ENCODE results near the gene TSC22D4. TPM values are rescaled to one million over a fixed set of nuclear protein-coding genes. Genes with fewer than 3 reads are reported as not detected.
"Not testable (repeated sequence)": the region's sequence is repeated elsewhere in the genome, so short reads cannot be mapped to it uniquely, and the experiment has no call there.

The TSC22D4 gene
- 18.1 TPM for total RNA-seq (ENCODE audit: insufficient read depth, low replicate concordance)

DNA sequence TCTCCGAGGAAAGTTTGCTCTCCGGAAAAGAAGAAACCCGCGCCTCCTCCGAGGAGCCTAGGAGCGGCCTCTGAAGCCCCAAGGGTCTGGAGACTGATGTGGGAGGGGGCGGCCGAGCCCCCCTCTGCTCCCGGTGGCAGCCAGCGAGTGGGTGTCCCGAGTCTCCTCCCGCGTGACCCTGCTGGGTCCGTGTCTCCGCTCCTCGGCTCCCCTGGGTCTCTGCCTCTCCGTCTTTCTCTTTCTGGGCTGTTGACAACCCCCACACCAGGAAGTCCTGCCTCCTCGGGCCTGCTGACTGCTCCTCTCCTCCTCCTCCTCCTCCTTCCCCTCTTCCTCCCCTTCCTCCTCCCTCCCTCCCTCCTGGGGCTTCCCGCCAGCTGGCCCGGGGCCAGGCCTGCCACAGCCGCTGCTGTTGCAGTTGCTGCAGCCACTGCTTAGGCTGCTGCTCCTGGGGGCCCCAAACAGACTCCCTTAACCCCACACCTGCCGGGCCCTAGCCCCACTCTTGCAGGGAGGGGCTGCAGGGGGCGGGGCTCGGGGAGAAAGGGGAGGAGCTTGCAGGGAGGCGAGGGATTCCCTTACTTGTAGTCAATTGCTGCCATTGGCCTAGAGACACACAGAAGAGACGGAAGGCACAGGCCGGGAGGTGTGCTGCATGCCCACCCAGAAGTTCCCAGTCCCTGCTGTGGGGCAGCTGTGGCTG, at the start of gene TSC22D4:
Gene TSC22D4 (minus strand): TSS at position 257 of the 703 bp plus-strand sequence. CDS start 1,176 bp downstream, outside the sequence.
- DNase-seq (ENCODE audit: low spot score): peak; percentile 98

DNA sequence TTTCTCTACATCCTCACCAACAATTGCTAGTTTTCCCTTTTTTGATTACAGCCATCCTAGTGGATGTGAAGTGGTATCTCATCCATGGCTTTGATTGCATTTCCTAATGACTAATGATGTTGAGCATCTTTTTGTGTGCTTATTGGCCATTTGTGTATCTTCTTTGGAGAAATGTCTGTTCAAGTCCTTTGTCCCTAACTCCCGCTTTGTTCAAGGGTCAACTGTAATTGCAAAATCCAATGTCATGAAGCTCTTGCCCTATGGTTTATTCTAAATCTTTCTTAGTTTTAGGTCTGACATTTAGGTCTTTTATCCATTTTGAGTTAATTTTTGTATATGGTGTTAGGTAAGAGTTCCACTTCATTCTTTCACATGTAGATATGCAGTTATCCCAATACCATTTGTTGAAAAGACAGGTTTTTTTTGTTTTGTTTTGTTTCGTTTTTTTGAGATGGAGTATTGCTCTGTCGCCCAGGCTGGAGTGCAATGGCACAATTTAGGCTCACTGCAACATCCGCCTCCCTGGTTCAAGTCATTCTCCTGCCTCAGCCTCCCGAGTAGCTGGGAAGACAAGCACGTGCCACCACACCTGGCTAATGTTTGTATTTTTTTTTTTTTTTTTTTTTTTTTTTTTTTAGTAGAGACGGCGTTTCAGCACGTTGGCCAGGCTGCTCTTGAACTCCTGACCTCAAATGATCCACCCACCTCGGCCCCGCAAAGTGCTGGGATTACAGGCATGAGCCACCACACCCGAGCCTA, 49.3 kb upstream of the TSC22D4 start:
- DNase-seq (ENCODE audit: low spot score): not testable (repeated sequence)

DNA sequence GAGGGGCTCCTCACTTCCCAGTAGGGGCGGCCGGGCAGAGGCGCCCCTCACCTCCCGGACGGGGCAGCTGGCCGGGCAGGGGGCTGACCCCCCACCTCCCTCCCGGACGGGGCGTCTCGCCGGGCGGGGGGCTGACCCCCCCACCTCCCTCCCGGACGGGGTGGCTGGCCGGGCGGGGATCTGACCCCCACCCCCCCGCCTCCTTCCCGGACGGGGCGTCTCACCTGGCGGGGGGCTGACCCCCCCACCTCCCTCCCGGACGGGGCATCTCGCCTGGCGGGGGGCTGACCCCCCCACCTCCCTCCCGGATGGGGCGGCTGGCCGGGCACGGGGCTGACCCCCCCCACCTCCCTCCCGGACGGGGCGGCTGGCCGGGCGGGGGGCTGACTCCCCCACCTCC, 44.2 kb upstream of the TSC22D4 start:
- DNase-seq (ENCODE audit: low spot score): not testable (repeated sequence)

DNA sequence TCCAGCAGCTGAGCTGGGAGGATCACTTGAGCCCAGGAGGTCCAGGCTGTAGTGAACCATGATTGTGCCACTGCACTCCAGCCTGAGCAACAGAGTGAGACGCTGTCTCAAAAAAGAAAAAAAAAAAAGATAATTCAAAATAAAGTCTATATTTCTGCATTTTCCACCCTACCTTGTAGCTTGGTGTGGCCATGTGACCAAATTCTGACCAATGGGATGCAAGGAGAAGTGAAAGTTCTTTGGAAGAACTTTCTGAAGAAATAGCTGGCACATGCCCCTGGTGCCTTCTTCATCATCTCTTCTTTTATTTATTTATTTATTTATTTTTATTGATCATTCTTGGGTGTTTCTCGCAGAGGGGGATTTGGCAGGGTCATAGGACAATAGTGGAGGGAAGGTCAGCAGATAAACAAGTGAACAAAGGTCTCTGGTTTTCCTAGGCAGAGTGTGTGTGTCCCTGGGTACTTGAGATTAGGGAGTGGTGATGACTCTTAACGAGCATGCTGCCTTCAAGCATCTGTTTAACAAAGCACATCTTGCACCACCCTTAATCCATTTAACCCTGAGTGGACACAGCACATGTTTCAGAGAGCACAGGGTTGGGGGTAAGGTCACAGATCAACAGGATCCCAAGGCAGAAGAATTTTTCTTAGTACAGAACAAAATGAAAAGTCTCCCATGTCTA, 43.0 kb upstream of the TSC22D4 start:
- DNase-seq (ENCODE audit: low spot score): not testable (repeated sequence)

DNA sequence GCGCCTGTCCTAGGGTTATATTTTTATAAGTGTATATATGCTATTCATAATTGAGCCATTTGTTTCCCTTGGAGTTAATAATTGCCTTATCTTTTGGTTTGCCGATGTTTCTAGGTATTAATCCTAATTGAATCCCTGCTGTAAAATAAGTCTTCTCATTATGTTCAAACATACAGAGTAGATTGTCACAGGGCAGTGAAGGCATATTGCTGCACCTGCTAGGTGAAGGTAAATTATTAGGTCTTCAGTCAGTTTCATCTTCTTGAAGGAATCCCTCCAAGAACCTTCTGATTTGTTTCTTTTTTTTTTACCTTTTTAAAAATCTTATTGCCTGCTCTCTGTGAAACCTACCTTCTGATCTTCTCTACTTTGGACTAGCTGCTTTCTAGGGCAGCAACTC, 42.1 kb upstream of the TSC22D4 start:
- no peak for DNase-seq (ENCODE audit: low spot score)

DNA sequence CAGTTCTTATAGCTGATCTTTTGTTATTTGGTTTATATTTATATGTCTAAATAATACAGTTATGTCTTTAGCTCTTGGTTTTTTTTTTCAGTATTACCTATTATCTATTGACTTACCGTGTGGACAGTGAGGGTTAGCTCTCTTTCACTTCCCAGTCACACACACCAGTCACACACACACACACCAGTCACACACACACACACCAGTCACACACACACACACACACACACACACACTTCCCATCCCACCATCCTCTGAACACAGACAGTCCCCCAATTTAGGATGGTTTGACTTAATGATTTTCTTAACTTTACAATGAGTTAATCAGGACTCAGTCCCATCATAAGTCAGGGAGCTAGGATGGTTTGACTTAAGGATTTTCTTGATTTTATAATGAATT, 41.1 kb upstream of the TSC22D4 start:
- DNase-seq (ENCODE audit: low spot score): no peak

DNA sequence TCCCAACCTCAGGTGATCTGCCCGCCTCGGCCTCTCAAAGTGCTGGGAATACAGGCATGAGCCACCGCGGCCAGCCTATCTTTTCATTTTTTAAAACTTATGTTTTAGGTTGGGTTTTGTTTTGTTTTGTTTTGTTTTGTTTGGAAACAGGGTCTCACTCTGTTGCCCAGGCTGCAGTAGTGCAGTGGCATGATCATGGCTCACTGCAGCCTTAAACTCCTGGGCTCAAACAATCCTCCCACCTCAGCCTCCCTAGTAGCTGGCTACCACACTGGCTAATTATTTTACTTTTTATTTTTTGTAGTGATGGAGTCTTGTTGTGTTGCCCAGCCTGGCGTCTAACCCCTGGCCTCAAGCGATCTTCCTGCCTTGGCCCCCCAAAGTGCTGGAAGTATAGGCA, 40.6 kb upstream of the TSC22D4 start:
- no peak for DNase-seq (ENCODE audit: low spot score)

DNA sequence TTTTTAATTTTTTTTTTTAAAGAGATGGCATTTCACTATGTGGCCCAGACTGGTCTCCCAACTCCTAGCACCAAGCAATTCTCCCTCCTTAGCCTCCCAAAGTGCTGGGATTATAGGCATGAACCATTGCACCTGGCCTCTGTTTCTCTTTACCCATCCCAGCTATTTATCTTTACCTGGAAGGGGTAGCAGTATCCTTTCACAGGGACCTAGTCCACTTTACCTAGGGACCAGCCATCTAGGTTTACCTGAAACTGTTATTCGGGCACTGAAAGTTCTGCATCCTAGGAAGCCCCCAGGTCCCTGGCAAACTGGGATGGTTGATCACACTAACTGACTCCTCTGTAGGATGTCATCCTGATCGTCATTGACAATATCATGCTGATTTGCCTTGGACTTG, 38.3 kb upstream of the TSC22D4 start:
- no peak for DNase-seq (ENCODE audit: low spot score)

DNA sequence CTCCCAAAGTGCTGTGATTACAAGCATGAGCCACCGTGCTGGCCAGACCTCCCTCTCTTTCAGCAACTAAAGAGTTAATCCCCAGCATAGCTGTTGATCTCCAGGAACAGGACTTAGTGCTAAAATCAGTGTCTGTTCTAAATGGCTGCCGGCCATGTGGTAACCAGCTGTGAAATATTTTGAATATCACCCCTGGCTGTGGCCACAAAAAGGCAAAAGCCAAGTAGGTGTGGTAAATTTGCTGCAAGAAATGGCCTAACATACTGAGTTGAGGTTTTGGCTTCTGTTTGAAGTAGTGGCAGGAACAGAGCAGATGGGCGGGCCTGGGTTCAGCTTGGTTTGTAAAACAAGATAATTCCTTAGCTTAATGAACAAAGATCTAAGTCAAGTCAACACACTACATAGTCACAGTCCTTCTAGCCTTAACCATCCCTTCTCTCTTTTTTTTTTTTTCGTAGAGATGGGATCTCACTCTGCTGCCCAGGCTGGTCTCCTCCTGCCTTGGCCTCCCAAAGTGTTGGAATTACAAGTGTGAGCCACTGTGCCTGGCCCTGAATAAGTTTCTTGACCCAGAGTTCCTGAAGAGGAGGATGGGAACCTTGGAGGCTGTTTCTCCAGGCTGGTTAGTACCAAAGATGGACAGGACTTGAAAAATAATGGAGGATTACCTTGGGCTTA, 37.3 kb upstream of the TSC22D4 start:
- DNase-seq (ENCODE audit: low spot score): peak; percentile 48

DNA sequence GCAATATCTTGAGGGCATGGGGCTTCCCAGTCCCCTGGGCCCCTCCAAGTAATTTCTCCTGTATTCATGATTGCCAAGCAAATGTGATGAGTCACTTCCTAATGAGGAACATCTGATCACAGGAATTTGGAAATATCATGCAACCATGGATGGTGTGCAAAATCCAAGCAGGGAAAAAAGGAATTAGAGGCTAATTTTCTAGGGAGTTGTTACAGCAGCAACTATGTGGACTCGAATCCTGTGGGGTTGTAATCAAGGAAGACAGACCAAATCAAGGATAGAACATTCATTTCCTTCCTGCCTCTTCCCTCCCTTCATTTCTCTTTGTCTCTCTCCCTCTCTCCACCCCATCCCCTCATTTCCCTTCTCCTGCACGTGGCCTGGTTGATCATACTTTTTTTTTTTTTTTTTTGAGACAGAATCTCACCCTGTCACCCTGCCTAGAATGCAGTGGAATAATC, 36.1 kb upstream of the TSC22D4 start:
- DNase-seq (ENCODE audit: low spot score): peak; percentile 49

DNA sequence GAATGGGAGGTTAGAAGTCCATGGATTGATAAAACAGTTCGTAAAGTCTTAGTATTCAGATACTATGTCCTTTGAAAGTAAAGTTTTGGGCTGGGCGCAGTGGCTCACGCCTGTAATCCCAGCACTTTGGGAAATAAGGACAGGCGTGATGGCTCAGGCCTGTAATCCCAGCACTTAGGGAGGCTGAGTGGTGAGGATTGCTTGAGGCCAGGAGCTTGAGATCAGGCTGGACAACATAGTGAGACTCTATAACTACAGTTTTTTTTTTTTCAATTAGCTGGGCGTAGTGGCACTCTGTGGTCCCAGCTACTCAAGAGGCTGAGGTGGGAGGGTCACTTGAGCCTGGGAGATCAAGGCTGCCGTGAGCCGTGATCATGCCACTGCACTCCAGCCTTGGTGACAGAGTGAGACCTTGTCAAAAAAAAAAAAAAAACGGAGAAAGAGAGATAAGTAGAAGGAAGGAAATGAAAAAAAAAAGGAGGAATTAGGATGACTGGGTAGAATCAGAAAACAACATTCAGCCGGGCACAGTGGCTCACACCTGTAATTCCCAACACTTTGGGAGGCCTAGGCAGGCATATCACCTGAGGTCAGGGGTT, 34.3 kb upstream of the TSC22D4 start:
- DNase-seq (ENCODE audit: low spot score): no peak

DNA sequence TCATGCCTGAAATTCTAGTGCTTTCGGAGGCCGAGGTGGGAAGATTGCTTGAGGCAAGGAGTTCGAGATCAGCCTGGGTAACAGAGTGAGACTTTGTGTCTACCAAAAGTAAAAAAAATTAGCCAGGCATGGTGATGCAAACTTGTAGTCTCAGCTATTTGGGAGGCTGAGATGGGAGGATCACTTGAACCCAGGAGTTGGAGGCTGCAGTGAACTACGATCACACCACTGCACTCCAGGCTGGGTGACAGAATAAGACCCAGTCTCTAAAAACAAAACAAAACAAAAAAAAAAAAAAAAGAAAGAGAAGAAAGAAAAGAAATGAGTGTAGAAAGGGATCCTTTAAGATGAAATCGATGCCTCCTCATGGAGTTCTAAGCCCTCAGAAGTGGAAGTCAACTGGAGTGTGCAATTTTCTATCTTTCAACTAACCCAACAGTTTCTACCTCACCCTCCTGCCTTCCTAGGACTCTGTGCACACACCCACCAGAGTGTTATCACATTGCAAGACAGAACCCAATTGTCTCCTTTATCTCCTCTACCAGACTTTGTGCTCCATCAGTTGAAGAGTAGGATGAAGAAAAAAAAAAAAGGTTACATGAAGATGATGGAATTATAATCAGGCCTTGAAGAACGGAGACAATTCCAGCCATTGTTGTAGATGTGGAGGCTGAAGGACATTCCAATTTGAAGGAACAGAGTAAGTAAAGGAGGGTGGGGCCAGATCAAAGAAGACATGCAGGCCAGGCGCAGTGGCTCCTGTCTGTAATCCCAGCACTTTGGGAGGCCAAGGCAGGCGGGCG, 31.6 kb upstream of the TSC22D4 start:
- no peak for DNase-seq (ENCODE audit: low spot score)

DNA sequence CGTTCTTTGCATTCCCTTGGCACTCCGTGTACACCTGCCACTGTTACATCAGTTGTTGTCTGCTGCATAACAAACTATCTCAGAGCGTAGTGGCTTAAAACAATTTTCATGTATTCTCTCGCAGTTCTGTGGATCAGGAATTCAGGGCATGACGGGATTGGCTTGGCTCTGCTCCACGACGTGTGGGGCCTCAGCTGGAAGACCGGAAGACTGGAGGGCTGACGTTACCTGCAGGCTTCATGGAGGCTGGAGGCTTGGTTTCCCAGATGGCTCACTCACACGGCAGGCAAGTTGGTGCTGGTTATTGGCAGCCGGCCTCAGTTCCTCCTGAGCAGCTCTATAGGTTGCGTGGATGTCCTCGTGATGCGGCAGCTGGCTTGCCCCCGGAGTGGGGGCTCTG, 30.2 kb upstream of the TSC22D4 start:
- no peak for DNase-seq (ENCODE audit: low spot score)

DNA sequence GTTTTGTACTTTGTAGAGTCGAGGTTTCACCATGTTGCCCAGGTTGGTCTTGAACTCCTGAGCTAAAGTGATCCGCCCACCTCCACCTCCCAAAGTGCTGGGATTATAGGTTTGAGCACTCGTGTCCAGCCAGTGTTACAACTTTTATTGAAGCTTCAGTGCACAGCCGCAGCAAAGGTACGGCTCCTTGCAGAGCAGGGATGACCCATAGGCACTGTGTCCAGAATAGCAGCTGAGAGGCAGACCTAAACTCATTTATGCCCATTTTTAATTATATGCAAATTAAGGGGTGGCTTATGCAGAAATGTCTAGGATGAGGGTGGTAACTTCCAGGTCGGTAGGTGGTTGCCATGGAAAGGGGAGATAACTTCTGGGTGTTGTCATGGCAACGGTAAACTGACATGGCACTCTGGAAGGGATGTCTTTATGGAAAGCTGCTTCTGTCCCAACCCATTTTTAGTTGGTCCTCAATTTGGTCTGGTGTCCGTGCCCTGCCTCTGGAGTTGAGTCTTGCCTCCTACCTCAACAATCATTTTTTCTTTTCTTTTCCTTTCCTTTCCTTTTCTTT, 27.4 kb upstream of the TSC22D4 start:
- DNase-seq (ENCODE audit: low spot score): no peak

DNA sequence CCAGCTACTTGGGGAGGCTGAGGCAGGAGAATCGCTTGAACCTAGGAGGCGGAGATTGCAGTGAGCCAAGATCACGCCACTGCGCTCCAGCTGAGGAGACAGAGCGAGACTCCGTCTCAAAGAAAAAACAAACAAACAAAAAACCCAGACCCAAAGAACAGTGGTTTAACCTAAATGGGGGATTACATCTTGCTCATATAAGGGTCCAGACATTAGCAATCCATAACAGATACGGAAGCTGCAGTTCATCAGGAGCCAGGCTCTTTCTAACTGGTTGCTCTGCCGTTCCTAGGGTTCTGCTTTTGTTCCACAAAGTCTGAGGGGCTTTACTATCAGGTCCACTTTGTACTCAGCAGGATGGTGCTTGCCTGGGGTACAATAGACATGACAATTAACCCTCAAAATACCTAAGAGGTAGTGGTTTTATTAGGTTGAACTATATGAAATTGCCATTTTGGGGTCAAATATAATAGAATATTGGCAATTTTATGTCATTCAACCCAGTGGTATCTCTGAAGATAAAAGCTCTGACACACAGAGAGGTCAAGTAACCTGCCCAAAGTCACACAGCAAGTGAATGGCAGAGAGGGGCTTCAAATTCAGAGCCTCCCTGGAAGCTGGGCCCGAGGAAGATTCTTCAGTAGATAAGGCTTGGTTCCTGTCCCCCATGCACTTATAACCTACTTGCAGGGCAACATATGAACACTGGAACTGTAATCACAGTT, 26.0 kb upstream of the TSC22D4 start:
- DNase-seq (ENCODE audit: low spot score): no peak

DNA sequence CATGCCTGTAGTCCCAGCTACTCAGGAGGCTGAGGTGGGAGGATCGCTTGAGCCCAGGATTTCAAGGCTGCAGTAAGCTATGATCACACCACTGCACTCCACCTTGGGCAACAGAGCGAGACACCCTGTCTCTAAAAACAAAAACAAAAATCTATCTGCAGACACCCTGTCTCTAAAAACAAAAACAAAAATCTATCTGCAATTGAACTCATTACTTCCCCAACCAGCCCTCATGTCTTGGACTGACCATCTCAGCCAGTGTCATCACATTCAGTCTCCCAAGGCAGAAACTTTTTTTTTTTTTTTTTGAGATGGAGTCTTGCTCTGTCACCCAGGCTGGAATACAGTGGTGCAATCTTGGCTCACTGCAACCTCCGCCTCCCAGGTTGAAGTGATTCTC, 25.0 kb upstream of the TSC22D4 start:
- DNase-seq (ENCODE audit: low spot score): not testable (repeated sequence)

DNA sequence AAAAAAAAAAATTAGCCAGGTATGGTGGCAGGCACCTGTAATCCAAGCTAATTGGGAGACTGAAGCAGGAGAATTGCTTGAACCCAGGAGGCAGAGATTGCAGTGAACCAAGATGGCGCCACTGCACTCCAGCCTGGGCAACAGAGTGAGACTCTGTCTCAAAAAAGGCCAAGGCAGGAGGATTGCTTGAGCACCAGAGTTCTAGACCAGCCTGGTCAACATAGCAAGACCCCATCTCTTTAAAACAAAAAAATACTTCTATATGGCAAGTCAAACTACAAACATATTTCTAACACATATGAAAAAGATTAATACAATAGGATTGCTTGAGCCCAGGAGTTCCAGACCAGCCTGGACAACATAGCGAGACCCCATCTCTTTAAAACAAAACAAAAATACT, 21.7 kb upstream of the TSC22D4 start:
- DNase-seq (ENCODE audit: low spot score): not testable (repeated sequence)

DNA sequence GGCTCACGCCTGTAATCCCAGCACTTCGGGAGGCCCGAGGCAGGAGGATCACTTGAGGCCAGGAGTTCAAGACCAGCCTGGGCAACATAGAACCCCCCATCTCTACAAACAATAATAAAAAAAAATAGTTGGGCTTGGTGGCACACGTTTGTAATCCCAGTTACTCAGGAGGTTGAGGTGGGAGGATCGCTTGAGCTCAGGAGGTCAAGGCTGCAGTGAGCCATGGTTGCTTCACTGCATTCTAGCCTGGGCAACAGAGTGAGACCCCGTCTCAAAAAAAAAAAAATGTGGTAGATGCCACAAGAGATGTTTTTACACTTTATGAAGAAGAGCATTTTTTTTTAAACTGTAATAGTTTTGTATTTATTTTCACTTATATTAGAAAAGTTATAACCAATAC, 17.5 kb upstream of the TSC22D4 start:
- DNase-seq (ENCODE audit: low spot score): no peak

DNA sequence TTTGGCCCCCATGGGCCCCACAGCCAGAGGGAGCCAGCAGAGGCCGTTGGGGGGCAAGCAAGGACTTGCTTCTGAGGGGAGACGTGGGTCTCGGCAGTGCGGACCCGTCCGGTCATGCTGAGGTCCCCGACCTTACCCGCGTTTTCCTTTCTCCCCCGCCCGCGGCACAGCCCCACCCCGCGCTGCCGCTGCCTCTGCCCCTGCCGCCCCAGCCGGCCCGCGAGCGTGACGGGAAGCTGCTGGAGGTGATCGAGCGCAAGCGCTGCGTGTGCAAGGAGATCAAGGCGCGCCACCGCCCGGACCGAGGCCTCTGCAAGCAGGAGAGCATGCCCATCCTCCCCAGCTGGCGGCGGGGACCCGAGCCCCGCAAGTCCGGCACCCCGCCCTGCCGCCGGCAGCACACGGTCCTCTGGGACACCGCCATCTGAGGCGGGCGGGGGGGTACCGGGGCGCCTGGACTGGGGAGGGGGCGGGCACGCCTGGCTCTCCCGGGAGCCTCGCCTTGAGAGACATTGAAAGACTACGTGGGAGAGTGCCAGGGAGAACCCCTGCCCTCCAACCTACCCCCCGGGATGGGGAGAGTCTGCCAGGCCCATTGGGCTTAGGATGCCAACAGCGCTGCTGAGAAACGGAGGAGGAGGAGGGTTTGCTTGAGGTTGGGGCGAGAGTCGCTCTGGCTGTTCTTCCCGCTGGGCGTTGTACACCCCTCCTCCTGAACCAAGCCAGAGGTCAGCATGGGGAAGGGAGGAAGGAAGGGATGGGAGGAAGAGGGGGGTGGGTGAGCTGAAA, 14.7 kb upstream of the TSC22D4 start:
- peak; percentile 53 for DNase-seq (ENCODE audit: low spot score)
